BE2C (cell line): Measurements from ENCODE around the gene KRT76.
"Not testable (repeated sequence)": the region's sequence is repeated elsewhere in the genome, so short reads cannot be mapped to it uniquely, and the experiment has no call there.

Source experiments
- DNase-seq: peaks from one replicate; pipeline ENCODE4 v3.0.0-alpha.2; 2020
- H3K27me3 ChIP-seq: fragments of 250-450 bp; sonication (Bioruptor Pico); 2 replicates; pipeline ENCODE4 v1.5.1; 2020; ENCODE audit warnings: mild to moderate bottlenecking
- H3K36me3 ChIP-seq: fragments of 250-450 bp; sonication (Bioruptor Pico); 2 replicates; pipeline ENCODE4 v1.5.1; 2020; ENCODE audit warnings: mild to moderate bottlenecking
- H3K4me1 ChIP-seq: fragments of 250-450 bp; sonication (Bioruptor Pico); 2 replicates; pipeline ENCODE4 v1.5.1; 2020
- H3K4me3 ChIP-seq: 2 replicates; pipeline ENCODE4 v1.5.1; 2011; ENCODE audit warnings: low read depth, low read length
- H3K9me3 ChIP-seq: fragments of 250-450 bp; sonication (Bioruptor Pico); 2 replicates; pipeline ENCODE4 v1.5.1; 2020
- TF ChIP-seq, protein P1 (sequence below): IDR thresholded peaks from 2 replicates; pipeline ENCODE4 v1.5.1; 2012; ENCODE audit warnings: mild to moderate bottlenecking, low read depth, low read length

The KRT76 gene

GRCh38 chr12:52796839-52797528 lies 19.8 kb upstream of the KRT76 start:
- H3K27me3 ChIP-seq = peaks cover 3% of the 10 kb centered on the region; the same call in 1 of the 2 replicates
- no peaks in the 10 kb centered on the region for H3K9me3 ChIP-seq
- no peaks in the 10 kb centered on the region for H3K4me1 ChIP-seq
- TF ChIP-seq, protein P1, sequence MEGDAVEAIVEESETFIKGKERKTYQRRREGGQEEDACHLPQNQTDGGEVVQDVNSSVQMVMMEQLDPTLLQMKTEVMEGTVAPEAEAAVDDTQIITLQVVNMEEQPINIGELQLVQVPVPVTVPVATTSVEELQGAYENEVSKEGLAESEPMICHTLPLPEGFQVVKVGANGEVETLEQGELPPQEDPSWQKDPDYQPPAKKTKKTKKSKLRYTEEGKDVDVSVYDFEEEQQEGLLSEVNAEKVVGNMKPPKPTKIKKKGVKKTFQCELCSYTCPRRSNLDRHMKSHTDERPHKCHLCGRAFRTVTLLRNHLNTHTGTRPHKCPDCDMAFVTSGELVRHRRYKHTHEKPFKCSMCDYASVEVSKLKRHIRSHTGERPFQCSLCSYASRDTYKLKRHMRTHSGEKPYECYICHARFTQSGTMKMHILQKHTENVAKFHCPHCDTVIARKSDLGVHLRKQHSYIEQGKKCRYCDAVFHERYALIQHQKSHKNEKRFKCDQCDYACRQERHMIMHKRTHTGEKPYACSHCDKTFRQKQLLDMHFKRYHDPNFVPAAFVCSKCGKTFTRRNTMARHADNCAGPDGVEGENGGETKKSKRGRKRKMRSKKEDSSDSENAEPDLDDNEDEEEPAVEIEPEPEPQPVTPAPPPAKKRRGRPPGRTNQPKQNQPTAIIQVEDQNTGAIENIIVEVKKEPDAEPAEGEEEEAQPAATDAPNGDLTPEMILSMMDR = no peak
- H3K36me3 ChIP-seq = no peaks in the 10 kb centered on the region
- no peak for DNase-seq
- H3K4me3 ChIP-seq = no peak overlapping the region

- TF ChIP-seq, protein P1 = no peak
- Histone ChIP-seq H3K4me3 (no peak overlapping the region), H3K36me3 (no peaks in the 10 kb centered on the region), H3K9me3 (no peaks in the 10 kb centered on the region), H3K27me3 (peaks cover 7% of the 10 kb centered on the region; the same call in 1 of the 2 replicates), H3K4me1 (no peaks in the 10 kb centered on the region)
- DNase-seq = no peak
Measured at GRCh38 chr12:52796429-52796794, 19.3 kb upstream of the KRT76 start.

GRCh38 chr12:52795694-52796428 lies 18.7 kb upstream of the KRT76 start, which contains the start of gene KRT3:
TSS of gene KRT3 (minus strand) at chr12:52796117. CDS start at chr12:52796042, 75 bp downstream.
- TF ChIP-seq, protein P1 = no peak
- no peaks in the 10 kb centered on the region for H3K9me3 ChIP-seq
- peaks cover 7% of the 10 kb centered on the region; the same call in 1 of the 2 replicates for H3K27me3 ChIP-seq

GRCh38 chr12:52795332-52795674 lies 18.2 kb upstream of the KRT76 start:
- not testable (repeated sequence) for H3K27me3 ChIP-seq, DNase-seq, H3K4me1 ChIP-seq, H3K4me3 ChIP-seq, H3K36me3 ChIP-seq, H3K9me3 ChIP-seq

More at GRCh38 chr12:52795694-52796428, 18.7 kb upstream of the KRT76 start, which contains the start of gene KRT3:
- H3K4me3 ChIP-seq = no peak within 1 kb of the TSS
- DNase-seq = no peak
- no peaks in the 10 kb centered on the region for H3K36me3 ChIP-seq
- H3K4me1 ChIP-seq = no peaks in the 10 kb centered on the region

- DNase-seq = no peak
- H3K4me3 ChIP-seq = no peak overlapping the region
- H3K4me1 ChIP-seq = no peaks in the 10 kb centered on the region
- TF ChIP-seq, protein P1 = no peak
- no peaks in the 10 kb centered on the region for H3K9me3 ChIP-seq
- no peaks in the 10 kb centered on the region for H3K36me3 ChIP-seq
- H3K27me3 ChIP-seq = peaks cover 7% of the 10 kb centered on the region; the same call in 1 of the 2 replicates
Measured at GRCh38 chr12:52794479-52795331, 17.6 kb upstream of the KRT76 start.
